Measurements from ENCODE around the gene ARHGAP26.

ARHGAP26 gene

GRCh38 chr5:142815469-142815868, 45.3 kb downstream of the ARHGAP26 start:
- no peak for DNase-seq

- DNase-seq = no peak
Observed at GRCh38 chr5:142816531-142817430, 46.6 kb downstream of the ARHGAP26 start.

DNA sequence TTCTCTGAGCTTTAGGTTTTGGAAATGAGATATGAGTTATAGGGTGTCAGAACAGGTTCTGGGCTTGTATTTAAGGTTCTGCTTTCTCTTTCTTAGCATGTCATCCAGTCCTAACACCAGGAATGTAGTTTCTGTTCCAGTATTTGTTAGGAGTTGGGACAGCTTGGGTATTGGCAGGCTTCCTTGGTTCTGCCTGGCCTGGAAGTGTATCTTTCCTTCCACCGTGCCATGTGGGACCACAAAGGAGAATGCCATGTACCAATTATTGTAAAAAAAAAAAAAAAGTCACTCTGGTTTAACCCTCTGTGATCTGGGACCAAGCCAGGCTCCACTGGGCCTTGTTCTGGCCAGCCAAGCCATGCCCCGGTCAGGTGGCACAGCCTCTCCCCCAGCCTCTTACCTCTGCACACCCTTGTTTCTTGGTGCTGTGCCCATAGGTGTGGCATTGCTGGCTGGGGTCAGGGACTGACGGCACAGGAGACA, 47.8 kb downstream of the ARHGAP26 start:
- no peak for DNase-seq

DNA sequence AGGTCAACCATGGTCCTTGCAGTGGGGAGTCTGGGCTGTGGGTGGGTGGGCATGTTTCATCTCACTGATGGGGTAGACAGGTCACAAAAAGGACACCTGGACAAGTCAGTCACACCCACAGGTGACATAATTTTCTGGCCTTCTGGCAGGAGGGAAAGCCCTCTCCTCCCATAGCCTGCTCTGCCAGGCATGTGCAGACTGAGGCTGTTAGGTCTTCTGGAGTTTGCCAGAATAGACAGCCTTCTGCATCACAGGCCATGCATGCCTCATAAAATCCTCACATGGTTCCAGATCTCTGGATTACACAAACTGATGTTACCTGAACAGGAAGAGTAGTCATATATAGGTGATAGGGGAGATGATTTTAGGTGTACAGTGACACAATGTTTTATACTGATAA, 49.1 kb downstream of the ARHGAP26 start:
- DNase-seq = no peak

- DNase-seq = no peak
Observed at GRCh38 chr5:142819825-142820224, 49.6 kb downstream of the ARHGAP26 start.

DNA sequence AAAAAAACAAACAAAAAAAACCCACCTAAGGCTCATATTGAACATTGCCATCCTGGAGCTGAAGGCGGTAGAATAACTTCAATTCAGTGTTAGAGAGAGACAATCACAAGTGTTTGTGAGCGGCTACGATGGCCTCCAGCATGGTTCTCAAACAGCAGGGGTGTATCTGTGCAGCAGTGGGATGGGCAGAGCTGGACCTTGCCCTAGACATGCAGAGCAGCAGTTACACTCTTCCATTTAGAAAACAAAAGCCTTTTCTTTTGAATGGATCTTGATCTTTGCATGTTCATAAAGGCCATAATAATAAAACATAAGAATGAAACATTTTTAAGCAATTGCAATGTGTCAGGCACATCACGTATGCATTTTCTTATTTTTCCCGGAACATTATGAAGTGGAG, 50.3 kb downstream of the ARHGAP26 start:
- no peak for DNase-seq

DNA sequence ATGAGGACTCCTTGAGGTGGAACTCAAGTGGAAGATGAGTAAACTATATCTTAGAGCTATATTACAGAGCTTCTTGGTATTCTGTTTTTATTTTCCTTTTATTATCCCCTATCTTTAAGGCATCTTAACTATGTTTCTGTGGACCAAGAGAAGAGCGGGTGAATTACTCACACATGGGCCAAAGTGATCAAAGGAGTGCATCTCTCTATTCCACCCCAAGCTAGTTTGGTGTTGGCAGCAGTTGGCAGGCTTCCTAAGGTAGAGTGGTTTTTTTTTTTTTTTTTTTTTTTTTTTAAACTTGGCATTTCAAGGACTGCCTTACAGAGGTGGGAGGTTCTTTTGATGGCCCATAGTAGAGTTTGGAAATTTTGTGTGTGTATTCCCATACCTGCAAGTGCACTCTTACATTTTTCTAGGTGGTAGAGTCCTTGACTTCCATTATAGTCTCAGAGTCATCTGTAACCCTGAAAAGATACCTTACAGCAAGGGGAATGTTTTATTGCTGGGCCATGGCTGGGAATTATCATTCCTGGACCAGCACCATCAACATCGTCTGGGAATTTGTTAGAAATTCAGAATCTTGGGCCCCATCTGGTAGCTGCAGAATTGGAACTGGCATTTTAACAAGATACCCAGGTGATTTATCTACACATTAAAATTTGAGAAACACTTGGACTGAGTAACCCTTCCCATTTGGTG, 51.0 kb downstream of the ARHGAP26 start:
- no peak for DNase-seq

- DNase-seq = no peak
Observed at GRCh38 chr5:142821733-142822487, 51.7 kb downstream of the ARHGAP26 start.

- no peak for DNase-seq
Observed at GRCh38 chr5:142823126-142823525, 52.9 kb downstream of the ARHGAP26 start.

GRCh38 chr5:142823806-142824205, 53.6 kb downstream of the ARHGAP26 start:
- no peak for DNase-seq

- no peak for DNase-seq
Observed at GRCh38 chr5:142824391-142824790, 54.2 kb downstream of the ARHGAP26 start.

- DNase-seq = no peak
Observed at GRCh38 chr5:142825378-142826089, 55.4 kb downstream of the ARHGAP26 start.

- no peak for DNase-seq
Observed at GRCh38 chr5:142826093-142826492, 55.9 kb downstream of the ARHGAP26 start.

DNA sequence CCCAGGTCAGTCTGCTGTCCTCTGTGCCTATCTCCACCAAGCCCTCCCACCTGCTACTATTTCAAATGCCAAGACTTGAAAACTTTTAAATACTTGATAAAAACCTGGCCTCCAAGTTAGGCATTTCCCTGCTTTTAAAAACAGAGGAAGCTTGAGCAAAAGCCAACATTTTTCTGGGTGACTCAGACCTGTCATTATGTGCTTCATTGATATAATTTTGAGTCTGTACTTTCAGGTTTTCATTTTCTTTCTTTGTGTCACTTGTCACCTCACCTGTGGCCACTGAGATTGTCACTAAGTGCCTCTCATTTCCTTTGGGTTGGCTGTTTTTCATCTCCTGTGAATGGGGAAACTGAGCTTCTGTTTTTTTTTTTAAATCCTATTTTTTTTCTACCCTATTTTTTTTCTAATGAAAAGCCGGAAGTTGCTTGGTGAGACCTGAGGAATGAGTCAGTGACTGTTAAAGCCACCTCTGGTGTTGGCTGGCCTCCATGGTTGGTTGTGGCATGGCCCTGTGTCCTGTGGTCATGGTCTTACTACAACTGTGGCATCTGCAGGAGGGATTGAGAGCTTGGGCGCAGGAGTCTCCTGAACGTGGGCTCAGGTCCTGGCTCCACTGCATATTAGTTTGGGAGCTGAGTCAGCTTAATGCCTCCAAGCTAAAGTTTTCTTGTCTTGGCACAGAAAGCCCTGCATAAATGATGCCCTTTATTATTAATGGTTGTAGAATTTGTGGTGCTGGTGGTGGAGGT, 56.7 kb downstream of the ARHGAP26 start:
- DNase-seq = no peak

DNA sequence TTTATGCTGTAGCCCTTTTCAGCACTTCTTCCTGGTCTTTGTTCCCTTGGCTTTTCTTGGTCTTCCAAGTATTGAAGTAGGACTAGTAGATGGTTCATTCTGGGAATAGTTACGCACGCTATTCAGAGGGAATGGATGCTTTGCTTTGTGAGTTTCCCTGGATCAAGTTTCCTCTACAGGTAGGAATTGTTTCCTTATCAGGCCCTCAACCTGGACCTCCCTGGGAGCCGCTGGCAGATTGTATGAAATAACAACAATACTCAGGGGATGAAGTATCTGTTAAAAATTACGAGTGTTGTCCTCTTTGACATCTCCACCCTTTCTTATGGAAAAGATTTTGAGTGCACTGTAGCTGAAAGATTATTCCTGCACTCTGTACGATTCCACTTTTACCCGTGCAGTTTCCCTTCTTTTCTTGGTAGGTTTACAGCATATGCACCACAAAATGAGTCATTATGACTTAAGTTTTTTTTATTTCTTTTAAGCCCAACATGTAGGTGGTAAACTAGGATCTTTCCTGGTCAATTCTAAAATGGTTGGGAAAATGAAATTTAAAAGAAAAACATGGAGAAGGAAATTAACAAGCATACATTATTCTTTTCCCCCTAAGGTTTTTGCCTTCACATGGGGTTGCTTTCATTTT, 57.9 kb downstream of the ARHGAP26 start:
- no peak for DNase-seq

DNA sequence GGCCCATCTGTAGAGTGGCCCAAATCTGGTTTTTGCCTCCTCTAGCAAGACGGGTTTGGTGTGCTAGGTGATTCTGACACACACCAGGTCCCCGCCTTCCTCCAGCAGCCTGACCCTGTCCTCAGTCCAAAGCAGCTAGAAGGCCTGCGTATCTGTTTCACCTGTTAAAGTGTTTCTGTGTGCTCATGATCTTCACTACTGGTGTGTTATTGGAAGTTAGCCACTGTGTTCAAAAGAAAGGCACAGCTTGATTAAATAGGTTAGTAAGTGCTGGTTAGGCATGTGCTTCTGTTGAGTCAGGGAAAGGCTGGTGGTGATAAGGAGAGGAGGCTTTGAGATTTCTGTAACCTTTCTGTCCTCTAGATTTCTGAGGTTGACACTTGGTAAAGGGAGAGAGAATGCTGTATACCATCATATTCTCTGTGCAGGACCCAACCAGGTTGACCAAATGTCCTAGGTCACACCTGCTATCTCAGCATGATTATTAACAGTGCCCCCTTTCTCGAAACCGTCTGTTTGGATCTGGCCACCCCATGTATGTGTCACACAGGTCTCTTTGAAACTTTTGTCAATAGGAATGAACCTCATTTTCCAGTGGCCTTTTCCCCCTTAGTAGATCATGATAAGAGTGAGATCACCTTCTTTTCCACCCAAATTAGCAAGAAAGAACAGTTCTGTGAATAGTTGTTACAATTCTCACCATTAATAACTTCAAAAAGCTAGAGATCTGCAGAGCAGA, 58.8 kb downstream of the ARHGAP26 start:
- DNase-seq = no peak

GRCh38 chr5:142829801-142830220, 59.6 kb downstream of the ARHGAP26 start:
- DNase-seq = no peak

DNA sequence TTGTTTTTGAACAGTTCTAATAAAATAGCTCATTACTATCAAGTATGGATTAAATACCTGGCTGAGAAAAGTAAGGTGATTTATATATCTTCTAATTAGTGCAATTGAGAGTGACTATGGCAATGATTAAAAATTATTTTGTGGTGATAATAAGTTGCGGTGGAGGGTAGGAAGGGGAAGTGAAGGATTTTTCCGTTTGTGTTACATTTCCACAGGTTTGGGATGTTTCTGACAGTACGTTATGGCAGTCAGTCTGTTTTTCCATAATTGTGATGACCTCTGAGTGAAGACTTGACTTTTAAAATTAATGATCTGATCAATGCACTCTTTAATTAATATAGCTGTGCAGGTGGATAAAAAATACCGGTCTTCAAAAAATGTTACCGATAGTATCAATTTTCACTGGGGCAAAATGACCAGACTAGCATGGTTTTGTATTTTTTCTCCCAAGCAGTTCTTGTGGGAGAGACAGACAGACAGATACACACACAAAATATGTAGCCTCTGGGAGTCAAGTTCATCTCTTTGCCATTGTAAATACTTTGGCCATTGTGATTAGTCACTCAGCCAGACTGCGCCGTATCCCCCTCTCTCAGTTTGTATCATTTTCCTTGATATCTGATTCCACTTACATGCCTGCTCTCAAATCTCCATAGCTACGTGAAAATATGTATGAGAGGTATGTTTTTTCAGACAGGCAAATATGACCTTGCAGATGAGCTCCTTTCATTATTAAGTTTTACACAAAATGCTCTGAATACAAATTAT, 60.2 kb downstream of the ARHGAP26 start:
- no peak for DNase-seq

- DNase-seq = no peak
Observed at GRCh38 chr5:142831009-142831383, 60.8 kb downstream of the ARHGAP26 start.

DNA sequence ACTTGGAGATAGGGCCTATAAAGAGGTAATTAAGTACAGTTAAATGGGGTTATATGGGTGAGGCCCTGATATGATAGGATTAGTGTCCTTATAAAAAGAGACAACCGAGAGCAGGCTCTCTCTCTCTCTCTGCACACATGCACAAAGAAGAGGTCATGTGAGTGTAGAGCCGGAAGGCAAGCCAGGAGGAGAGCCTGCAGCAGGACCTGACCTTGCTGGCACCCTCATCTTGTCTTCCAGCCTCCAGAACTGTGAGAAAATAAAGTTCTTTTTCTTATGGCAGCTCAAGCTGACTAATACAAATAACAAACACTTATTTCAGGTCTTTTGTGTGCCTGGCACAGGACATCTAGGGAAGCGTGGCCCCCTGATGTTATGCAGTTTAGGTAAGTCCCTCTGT, 62.1 kb downstream of the ARHGAP26 start:
- no peak for DNase-seq
